Right cardiac atrium (tissue), 5 donors: ENCODE results near the gene IRF4. TPM values are rescaled to one million over a fixed set of nuclear protein-coding genes. Genes with fewer than 3 reads are reported as not detected.
A peak's percentile ranks its signal among the peaks of the same experiment; 100 is the strongest.

Source experiments
- ATAC-seq, 2 donors: fragments of 200-7000 bp; cut with Tn5 transposase; one replicate each; pipeline versions ENCODE4 v1.8.0 to v1.9.1; 2020; ENCODE audit warnings: moderate library complexity in 2 of 2, mild to moderate bottlenecking in 1 of 2
- DNase-seq, 3 donors: peaks; one replicate each; pipeline ENCODE4 v3.0.0-alpha.2; 2020
- H3K27ac ChIP-seq: one replicate; pipeline ENCODE4 v1.5.1; 2013; ENCODE audit warnings: mild to moderate bottlenecking, low read length, control low read depth, moderate library complexity
- H3K27me3 ChIP-seq: one replicate; pipeline ENCODE4 v1.6.1; 2013; ENCODE audit not compliant: control insufficient read depth, insufficient read depth
- H3K4me1 ChIP-seq: one replicate; pipeline ENCODE4 v1.6.1; 2013; ENCODE audit warnings: low read length; ENCODE audit not compliant: control insufficient read depth, insufficient read depth
- H3K4me3 ChIP-seq: one replicate; pipeline ENCODE4 v1.5.1; 2013; ENCODE audit warnings: low read length, control low read depth
- H3K9me3 ChIP-seq: one replicate; pipeline ENCODE4 v1.6.1; 2013; ENCODE audit warnings: low read length; ENCODE audit not compliant: control insufficient read depth
- WGBS: extraction: QIAGEN DNeasy Blood & Tissue Kit; methylation state at CpG from one replicate; pipeline ENCODE4 v1.1.7; 2013; 5-methylcytosine and 5-hydroxymethylcytosine counted together
- intact Hi-C, 4 donors: fragments of 100-400 bp; cut with DNase I; formaldehyde crosslinking; loops; one replicate each; pipeline versions ENCODE4 v1.11.0 to v1.14.0; 2022 to 2023
- polyA plus RNA-seq: library from polyadenylated mRNA; stranded (reverse); fragments of 200-250 nt; gene quantifications from one replicate; pipeline ENCODE4 v1.2.3, GENCODE V29; 2013
- total RNA-seq, 4 donors: library from RNA; stranded (reverse); fragmentation: NEBNext Ultra II Directional; extraction: Animal tissue kit (Norgen Biotek cat#: 25700); gene quantifications; one replicate each; pipeline ENCODE4 v1.2.1, GENCODE V29; 2021
- donor health status: healthy with polysubstance abuse.
- donor health status: DM: no; HTN: yes; CAD: no.
- donor health status: DM: no; HTN: no; CAD: no.
- donor health status: DM: no; HTN: yes; CAD: no; lungs with severe emphysema.
- donor health status: DM: yes; HTN: yes; CAD: no.

The IRF4 gene
- total and polyA plus RNA-seq, 5 donors, result 0.41 to 1.4 (median 0.54) TPM

GRCh38 chr6:378090-378957 lies 13.2 kb upstream of the IRF4 start:
- intact Hi-C loops, result no loop called here
- 82% methylated on average over 24 of the region's 24 CpGs for WGBS
- DNase-seq (peak in 1 of 3 donors; percentile 37), ATAC-seq (no peak)
- H3K4me1 ChIP-seq, result no peaks in the 10 kb centered on the region
- H3K27me3 ChIP-seq, result no peaks in the 10 kb centered on the region
- no peaks in the 10 kb centered on the region for H3K9me3 ChIP-seq
- no peak overlapping the region for H3K27ac ChIP-seq
- no peak overlapping the region for H3K4me3 ChIP-seq

DNA sequence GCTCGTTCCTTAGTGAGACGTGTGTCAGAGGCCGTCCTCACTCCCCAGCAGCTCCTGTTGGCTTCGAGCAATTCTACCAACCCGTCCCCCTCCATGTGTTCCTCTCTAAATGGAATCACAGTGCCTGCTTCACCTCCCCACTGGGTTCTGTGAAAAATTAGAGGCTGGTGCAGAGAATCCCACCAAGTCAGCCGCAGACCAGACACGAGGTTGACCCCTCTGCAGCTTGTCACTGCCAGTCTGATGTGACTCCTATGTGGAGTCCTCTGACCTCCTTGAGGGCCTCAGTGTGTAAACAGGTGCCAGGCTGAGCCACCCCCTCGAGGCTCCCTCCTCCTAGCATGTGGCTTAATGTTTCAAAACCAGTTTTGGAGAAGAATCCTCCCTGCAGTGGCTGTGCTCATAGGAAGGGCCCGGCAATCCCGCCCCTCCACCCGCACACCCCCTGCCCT lies 12.6 kb upstream of the IRF4 start:
- ATAC-seq, result no peak
- Histone ChIP-seq H3K4me3 (no peak overlapping the region), H3K4me1 (no peaks in the 10 kb centered on the region), H3K27me3 (no peaks in the 10 kb centered on the region), H3K27ac (no peak overlapping the region), H3K9me3 (no peaks in the 10 kb centered on the region)
- intact Hi-C loops, result no loop called here
- no peak for DNase-seq
- 81% methylated on average over 11 of the region's 11 CpGs for WGBS

DNA sequence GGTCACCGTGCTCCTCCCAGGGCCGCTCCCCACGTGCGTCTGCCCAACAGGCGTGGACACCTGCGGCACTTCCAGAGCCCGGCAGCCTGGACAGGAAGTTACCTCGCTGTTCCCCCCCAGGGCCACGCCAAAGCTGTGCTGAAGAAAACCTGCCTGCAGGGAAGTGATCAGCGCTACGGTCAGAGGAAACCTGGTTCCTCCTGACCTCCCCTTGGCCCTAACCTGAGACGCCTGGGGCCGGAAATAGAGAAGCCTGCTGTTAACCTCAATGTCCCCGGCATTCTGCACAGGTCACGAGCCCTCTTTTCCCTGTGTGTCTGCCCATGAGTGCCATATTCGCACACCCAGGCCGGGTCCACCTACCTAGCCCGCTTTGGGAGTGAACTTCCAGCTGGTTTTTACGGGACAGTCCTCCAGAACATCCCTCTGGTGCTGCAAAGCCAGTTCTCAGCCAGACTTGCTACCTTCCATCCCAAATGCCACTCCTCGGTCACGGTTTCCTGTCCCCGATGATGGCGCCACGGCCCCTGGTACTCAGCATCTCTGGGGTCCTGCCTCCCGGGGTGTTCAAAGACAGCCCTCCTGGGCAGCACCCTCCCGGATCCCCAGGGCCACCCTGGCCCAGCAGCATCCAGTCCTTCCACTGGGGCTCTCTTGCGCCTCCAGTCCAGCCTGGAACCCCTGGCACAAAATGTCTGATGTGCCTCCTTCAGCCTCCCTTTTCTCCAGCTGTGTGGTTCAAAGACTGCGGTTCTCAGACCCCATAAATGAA lies 12.0 kb upstream of the IRF4 start:
- DNase-seq, result no peak
- Histone ChIP-seq H3K27ac (no peak overlapping the region), H3K4me1 (no peaks in the 10 kb centered on the region), H3K27me3 (no peaks in the 10 kb centered on the region), H3K9me3 (no peaks in the 10 kb centered on the region), H3K4me3 (no peak overlapping the region)
- WGBS, result 79% methylated on average over 28 of the region's 28 CpGs
- intact Hi-C loops, result no loop called here
- ATAC-seq, result peak in 1 of 2 donors; percentile 28

GRCh38 chr6:380234-381218 lies 11.0 kb upstream of the IRF4 start:
- DNase-seq, result peak in 1 of 3 donors; percentile 43
- 80% methylated on average over 26 of the region's 26 CpGs for WGBS
- Histone ChIP-seq H3K9me3 (no peaks in the 10 kb centered on the region), H3K4me3 (no peak overlapping the region), H3K27ac (no peak overlapping the region), H3K4me1 (no peaks in the 10 kb centered on the region), H3K27me3 (no peaks in the 10 kb centered on the region)
- intact Hi-C loops, result no loop called here
- peak; percentile 22 to 26 for ATAC-seq

- 84% methylated on average over 17 of the region's 17 CpGs for WGBS
Measured at GRCh38 chr6:381742-382461, 9.7 kb upstream of the IRF4 start.

DNA sequence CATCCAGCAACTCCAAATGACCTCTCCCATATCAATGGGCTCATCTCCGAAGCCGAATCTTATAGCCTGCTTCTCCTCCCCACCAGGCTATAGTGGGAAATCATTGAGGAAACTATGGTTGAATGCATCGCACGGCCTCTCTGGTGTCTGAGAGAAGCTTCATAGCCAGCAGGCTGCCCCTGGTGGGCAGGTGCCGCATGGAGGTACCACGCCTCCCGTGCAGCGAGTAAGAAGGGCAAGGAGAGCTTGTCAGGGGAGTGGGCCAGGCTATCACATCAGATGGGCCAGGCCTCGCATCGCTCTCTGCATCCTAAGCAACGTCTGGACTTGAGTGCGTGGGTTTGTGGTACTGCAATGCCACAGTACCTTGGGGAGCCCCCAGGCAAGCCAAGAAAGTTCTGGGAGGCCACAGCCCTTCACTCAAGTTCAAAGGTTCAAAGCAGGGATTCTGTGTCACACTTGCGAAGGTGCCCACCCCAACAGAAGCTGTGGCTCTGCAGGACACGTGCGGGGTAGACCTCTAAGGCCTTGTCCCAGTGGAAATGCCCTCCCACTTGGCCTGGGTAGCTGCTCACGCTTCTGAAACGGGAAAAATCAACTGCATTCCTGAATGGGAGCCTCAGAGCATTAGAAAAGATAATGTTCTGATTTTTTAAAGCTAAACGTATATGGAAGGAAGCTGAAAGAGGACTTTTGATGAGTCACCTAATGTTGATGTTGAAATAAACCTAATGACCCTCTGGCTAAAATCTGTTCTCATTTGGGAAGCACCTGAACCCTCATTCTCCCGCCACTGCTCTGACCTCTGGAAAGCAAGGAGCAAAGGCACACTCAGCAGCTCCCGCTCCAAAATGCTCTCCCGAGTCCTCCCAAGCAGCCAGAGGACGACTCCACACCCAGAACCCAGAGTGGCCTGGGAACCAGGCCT lies 8.4 kb upstream of the IRF4 start:
- no peaks in the 10 kb centered on the region for H3K9me3 ChIP-seq
- no peak overlapping the region for H3K4me3 ChIP-seq
- intact Hi-C loops, result no loop called here
- no peak for ATAC-seq
- no peak for DNase-seq
- no peaks in the 10 kb centered on the region for H3K27me3 ChIP-seq
- no peaks in the 10 kb centered on the region for H3K4me1 ChIP-seq
- WGBS, result 80% methylated on average over 22 of the region's 22 CpGs
- H3K27ac ChIP-seq, result no peak overlapping the region

More at GRCh38 chr6:381742-382461, 9.7 kb upstream of the IRF4 start:
- Histone ChIP-seq H3K27ac (no peak overlapping the region), H3K4me3 (no peak overlapping the region), H3K27me3 (no peaks in the 10 kb centered on the region), H3K4me1 (no peaks in the 10 kb centered on the region), H3K9me3 (no peaks in the 10 kb centered on the region)
- DNase-seq (no peak), ATAC-seq (no peak)
- intact Hi-C loops, result no loop called here

DNA sequence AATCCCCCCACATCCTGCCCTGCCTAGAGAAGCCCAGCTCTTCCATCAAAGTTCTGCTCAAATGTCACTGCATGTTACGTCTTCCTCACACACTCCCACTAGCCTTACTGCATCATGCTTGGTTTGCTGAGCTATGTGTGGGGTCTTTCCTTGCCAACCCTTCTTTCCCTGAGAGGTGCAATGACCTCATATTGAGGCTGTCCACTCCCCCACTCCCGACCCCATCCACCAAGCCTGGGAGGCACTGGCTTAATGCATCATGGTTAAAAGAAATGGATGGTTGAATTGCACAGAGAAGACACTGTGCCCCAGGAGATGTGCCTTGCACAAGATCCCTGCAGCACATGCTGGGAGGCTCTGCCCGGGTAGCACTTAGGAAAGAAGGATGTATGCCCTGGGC lies 7.7 kb upstream of the IRF4 start:
- DNase-seq, result no peak
- intact Hi-C loops, result no loop called here
- no peak for ATAC-seq
- H3K9me3 ChIP-seq, result no peaks in the 10 kb centered on the region
- H3K27ac ChIP-seq, result no peak overlapping the region
- 58% methylated on average over 3 of the region's 3 CpGs for WGBS
- H3K4me3 ChIP-seq, result no peak overlapping the region
- no peaks in the 10 kb centered on the region for H3K4me1 ChIP-seq
- no peaks in the 10 kb centered on the region for H3K27me3 ChIP-seq

- no peak for ATAC-seq
- WGBS, result 91% methylated on average over 6 of the region's 6 CpGs
- no peaks in the 10 kb centered on the region for H3K9me3 ChIP-seq
- no peak overlapping the region for H3K27ac ChIP-seq
- no peak for DNase-seq
- no peaks in the 10 kb centered on the region for H3K4me1 ChIP-seq
- no peaks in the 10 kb centered on the region for H3K27me3 ChIP-seq
- intact Hi-C loops, result no loop called here
- no peak overlapping the region for H3K4me3 ChIP-seq
Measured at GRCh38 chr6:384898-385297, 6.7 kb upstream of the IRF4 start.

DNA sequence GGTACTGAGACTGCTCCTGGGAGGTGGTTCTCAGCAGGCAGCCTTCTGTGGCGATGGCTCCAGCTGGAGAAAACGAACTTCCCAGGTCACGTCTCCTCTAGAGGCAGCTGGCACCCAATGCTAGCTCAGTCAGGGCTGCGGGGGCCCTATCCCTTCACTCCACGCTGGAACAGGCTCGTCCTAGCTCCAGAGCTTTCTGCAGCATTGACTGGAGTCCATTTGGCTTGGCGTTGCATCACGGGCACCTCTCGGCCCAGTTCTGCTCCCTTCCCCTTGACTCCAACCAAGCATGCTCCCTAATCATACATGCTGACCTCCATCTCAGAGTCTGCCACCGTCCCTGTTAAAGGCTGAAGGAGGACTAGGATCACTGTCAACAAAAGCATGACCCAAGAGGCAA lies 5.9 kb upstream of the IRF4 start:
- Histone ChIP-seq H3K9me3 (no peaks in the 10 kb centered on the region), H3K4me1 (no peaks in the 10 kb centered on the region), H3K27ac (no peak overlapping the region), H3K27me3 (no peaks in the 10 kb centered on the region), H3K4me3 (no peak overlapping the region)
- no peak for DNase-seq
- WGBS, result 86% methylated on average over 10 of the region's 10 CpGs
- intact Hi-C loops, result no loop called here
- no peak for ATAC-seq
